Measurements from ENCODE around the gene PLK5.
A peak's percentile ranks its signal among the peaks of the same experiment; 100 is the strongest.
"Not testable (repeated sequence)": the region's sequence is repeated elsewhere in the genome, so short reads cannot be mapped to it uniquely, and the experiment has no call there.

The PLK5 gene

GRCh38 chr19:1523412-1524286 is at the start of gene PLK5:
PLK5 (plus strand) TSS chr19:1524077; CDS start chr19:1526997, 2,920 bp downstream.
- DNase-seq (ENCODE audit: low read depth), result no peak

- DNase-seq (ENCODE audit: low read depth), result no peak
These were observed 49.0 kb upstream of the PLK5 start for GRCh38 chr19:1474765-1475351.

- DNase-seq (ENCODE audit: low read depth), result no peak
These were observed 48.0 kb upstream of the PLK5 start for GRCh38 chr19:1475751-1476437.

GRCh38 chr19:1477056-1477455 is 46.8 kb upstream of the PLK5 start:
- not testable (repeated sequence) for DNase-seq (ENCODE audit: low read depth)

- DNase-seq (ENCODE audit: low read depth), result peak; percentile 89
These were observed 44.8 kb upstream of the PLK5 start, which contains the start of gene C19orf25 for GRCh38 chr19:1478934-1479707. C19orf25 (minus strand) TSS chr19:1479215; CDS start chr19:1478903, 312 bp downstream.

- no peak for DNase-seq (ENCODE audit: low read depth)
These were observed 42.5 kb upstream of the PLK5 start for GRCh38 chr19:1481224-1481892.

- no peak for DNase-seq (ENCODE audit: low read depth)
These were observed 42.0 kb upstream of the PLK5 start for GRCh38 chr19:1481893-1482360.

- DNase-seq (ENCODE audit: low read depth), result no peak
These were observed 41.3 kb upstream of the PLK5 start for GRCh38 chr19:1482361-1483130.

- no peak for DNase-seq (ENCODE audit: low read depth)
These were observed 40.5 kb upstream of the PLK5 start for GRCh38 chr19:1483131-1483978.

- no peak for DNase-seq (ENCODE audit: low read depth)
These were observed 39.9 kb upstream of the PLK5 start for GRCh38 chr19:1483979-1484428.

- DNase-seq (ENCODE audit: low read depth), result no peak
These were observed 36.9 kb upstream of the PLK5 start for GRCh38 chr19:1486720-1487575.

- no peak for DNase-seq (ENCODE audit: low read depth)
These were observed 36.1 kb upstream of the PLK5 start for GRCh38 chr19:1487576-1488281.

- DNase-seq (ENCODE audit: low read depth), result no peak
These were observed 35.6 kb upstream of the PLK5 start for GRCh38 chr19:1488282-1488601.

GRCh38 chr19:1489463-1490310 is 34.2 kb upstream of the PLK5 start:
- DNase-seq (ENCODE audit: low read depth), result no peak

GRCh38 chr19:1490311-1491113 is 33.4 kb upstream of the PLK5 start, which contains the start of gene PCSK4:
PCSK4 (minus strand) TSS chr19:1490350; CDS start chr19:1490346, 4 bp downstream.
- peak; percentile 98 for DNase-seq (ENCODE audit: low read depth)

Data from amniotic epithelial cell (primary cell).